Subcutaneous adipose tissue (tissue), 4 donors: ENCODE data around the gene MFRP. TPM values are rescaled to one million over a fixed set of nuclear protein-coding genes. Genes with fewer than 3 reads are reported as not detected.

Source experiments
- total RNA-seq, 4 donors: library from RNA; depleted of rRNA; stranded (reverse); fragments of >200 nt; gene quantifications; one replicate each; pipeline ENCODE4 v1.1.0, GENCODE V29; 2016
- TF ChIP-seq, protein P1 (sequence below): fragments of 450-650 bp; IDR thresholded peaks from one replicate; pipeline ENCODE4 v1.5.1; 2016; ENCODE audit warnings: low read depth, mild to moderate bottlenecking, control low read depth, antibody characterized with exemption, moderate library complexity

MFRP gene
- total RNA-seq, 4 donors from 2014 or later = not detected

DNA sequence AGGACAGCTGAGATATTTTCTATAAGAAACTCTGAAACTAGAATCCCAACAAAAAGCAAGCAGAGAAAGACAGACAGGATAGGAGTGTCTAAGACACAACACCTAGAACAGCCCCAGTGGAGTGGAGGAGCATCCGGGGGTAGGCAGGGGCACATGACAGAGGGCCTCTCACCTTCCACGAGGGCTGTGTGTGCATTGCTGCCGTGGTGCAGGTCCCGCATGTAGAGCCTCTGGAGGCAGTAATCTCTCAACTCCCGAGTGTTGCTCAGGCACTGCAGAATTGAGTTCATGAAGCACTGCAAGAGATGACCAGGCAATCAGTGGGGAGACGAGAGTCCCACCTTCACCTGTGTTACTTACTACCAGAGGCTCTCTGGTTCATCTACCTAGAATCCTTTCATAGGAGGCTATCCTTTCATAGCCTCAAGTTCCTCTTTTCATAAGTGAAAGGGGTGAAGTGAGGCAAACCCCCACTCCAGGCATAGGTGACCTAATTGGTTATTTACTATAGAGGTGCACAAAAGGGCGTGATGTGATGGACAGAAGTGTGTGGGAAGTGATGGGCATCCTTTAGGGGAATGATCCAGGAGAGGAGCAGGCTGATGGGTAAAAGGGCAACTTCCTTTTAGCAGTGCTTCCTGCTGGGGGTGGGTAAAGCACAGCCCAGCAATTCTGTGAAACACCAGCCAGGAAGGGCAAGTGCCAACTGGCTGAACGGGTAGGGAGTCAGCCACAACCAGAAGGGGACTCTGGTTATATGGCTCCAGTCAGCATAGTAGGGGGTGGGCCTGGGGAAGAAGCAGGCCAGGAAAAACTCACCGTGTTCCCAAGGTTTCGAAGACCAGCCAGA lies 13.1 kb upstream of the MFRP start:
- TF ChIP-seq, protein P1, sequence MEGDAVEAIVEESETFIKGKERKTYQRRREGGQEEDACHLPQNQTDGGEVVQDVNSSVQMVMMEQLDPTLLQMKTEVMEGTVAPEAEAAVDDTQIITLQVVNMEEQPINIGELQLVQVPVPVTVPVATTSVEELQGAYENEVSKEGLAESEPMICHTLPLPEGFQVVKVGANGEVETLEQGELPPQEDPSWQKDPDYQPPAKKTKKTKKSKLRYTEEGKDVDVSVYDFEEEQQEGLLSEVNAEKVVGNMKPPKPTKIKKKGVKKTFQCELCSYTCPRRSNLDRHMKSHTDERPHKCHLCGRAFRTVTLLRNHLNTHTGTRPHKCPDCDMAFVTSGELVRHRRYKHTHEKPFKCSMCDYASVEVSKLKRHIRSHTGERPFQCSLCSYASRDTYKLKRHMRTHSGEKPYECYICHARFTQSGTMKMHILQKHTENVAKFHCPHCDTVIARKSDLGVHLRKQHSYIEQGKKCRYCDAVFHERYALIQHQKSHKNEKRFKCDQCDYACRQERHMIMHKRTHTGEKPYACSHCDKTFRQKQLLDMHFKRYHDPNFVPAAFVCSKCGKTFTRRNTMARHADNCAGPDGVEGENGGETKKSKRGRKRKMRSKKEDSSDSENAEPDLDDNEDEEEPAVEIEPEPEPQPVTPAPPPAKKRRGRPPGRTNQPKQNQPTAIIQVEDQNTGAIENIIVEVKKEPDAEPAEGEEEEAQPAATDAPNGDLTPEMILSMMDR = no peak

DNA sequence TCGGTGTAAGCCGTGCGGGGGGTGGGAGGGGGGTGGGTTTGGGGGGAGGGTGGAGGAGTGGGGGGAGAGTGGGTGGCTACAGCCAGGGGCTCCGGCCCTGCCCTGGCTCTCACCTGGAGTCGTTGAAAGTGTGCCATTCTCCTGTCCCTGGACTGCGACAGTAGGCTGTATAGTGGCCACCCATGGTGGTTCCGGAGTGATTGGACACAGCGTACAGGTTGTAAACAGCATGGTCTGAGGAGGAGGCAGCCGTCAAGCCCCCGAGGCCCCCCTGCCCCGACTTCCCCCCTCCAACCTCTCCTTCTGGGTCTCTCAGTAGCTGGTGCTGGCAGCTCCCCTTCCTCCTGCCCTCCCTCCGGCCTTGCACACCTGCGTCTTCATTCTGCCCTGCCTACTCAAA lies 10.6 kb upstream of the MFRP start:
- TF ChIP-seq, protein P1 = no peak

DNA sequence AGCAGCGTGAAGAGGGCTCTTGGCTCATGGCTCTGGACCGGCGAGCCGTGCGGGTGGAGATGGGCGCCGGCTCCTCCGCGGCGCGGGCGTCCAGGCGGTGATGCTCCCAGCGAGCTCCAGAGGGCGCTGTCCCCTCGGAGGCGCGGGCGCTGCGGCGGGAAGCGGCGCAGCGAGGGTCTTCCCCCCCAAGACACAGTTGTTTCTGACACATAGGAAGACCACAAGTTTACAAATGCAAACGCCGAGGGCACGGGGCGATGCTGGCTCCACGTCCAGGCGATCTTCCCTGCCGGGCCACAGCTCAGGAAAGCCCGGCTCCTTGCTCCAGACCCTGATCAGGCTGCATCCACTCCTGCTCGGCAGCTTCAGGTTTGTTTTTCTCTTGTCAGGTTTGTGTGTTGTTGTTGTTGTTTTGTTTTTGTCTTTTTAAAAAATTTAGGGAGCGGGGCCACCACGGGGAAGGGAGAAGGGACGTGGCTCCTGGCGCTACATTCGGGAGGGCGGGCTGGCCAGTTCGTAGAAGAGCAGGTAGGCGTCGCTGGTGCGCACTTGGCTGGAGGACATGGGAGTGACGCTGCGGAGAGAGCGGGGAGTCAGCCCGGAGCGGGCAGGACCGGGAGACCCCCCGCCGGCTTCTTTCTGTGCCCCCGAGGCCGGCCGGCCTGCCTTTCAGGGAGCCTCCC lies 10.0 kb upstream of the MFRP start:
- TF ChIP-seq, protein P1 = no peak

DNA sequence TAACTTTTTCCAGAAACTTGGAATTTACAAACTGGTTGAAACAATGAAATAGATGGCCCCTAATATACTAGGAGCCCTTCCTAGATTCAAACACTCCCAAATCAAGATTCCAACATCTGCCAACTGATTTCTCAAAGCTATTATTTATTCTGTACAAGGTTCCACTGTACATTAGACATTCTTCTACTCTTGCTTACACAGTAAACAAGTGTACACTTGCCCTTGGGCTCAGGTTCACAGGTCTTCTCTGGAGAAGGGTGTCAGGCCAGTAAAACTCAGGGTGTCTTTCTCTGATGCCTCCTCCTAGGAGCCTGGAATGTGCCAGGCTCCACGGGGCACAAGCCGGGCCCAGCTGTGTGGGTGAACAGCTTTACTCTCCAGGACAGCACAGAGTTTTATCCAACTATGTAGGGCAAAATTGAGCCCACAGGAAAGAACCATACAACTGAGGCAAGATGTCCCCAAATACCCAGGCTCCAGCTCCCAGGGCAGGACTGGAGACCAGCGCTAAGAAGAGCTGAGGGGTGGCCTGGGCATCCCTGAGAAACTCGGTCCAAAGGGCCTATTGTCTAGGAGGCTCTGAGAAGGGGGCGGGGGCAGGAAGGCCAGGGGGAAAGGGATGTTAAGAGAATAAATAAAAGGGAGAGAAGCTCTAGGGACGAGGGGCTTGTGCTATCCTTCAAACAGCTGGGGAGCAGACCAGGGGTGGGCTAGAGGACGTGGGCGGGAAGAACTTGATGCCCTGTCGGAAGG lies 8.8 kb upstream of the MFRP start:
- TF ChIP-seq, protein P1 = no peak

DNA sequence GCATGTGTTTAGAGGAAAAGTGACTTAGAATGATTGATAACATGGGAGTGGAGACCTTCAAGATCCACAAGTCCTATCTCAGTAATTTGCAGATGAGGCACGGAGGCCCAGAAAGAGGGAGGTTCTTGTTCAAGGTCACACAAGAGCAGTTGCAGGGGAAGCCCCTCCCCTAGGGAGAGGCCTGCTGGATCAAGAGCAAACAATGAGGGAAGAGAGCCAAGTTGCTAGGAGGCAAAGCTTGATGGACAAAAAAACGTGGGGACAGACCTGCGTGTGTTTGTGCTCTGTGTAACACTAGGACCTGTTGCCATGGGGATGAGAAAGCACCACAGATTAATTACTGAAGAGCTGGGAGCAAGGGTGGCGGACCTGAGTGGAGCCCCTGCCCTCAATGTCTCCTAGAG lies 6.4 kb upstream of the MFRP start:
- TF ChIP-seq, protein P1 = no peak

DNA sequence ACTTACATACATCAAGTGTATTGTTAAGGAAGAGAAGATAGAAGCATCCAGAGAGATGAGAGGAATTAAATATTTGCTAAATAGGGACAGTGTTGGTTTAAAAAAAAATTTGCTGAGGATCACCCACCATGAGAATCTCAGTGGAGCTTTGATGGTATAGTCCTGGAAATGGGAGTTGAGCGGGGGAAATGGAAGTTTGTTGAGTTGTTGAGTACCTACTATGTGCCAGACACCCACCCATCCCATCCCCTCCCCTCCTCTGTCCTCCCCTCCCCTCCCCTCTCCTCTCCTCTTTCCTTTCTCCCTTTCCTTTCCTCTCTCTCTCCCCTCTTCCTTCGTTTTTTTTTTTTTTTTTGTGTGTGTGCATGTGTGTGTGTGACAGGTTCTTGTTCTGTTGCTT lies 4.7 kb upstream of the MFRP start:
- TF ChIP-seq, protein P1 = no peak

DNA sequence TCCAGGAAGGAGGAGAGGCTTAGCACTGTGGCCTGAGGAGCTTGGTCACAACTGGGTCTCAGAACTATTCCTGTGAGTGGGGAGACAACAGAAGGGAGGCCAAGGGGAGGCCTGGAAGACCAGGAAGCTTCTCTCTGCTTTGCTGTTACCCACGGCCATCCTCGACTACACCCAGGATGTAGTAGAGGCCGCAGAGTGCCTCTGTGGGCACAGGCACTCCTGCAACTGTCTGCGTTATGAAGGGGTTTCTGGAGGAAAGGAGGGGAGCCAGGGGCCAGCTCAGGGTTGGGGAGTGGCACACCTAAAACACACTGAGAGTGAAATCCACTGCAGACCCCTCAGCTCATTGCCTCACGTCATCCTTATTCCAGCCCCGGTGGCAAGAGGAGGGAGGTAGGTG lies 3.8 kb upstream of the MFRP start:
- TF ChIP-seq, protein P1 = no peak
